ENCODE results near the gene RDH8.

- TF ChIP-seq TCF4 (CRISPR knock-in tag; IDR thresholded peaks at IDR 0.05; ENCODE audit: borderline replicate concordance) (no peak), ZC3H10 (CRISPR knock-in tag; IDR thresholded peaks at IDR 0.05) (no peak), CSDC2 (CRISPR knock-in tag; IDR thresholded peaks at IDR 0.05) (no peak), ZNF8 (CRISPR knock-in tag; IDR thresholded peaks at IDR 0.05) (no peak), CREB5 (CRISPR knock-in tag; IDR thresholded peaks at IDR 0.05; ENCODE audit: low read depth) (no peak), PATZ1 (CRISPR knock-in tag; IDR thresholded peaks at IDR 0.05; ENCODE audit: borderline replicate concordance) (no peak), RARB (CRISPR knock-in tag; IDR thresholded peaks at IDR 0.05) (no peak), GLIS3 (CRISPR knock-in tag; IDR thresholded peaks at IDR 0.05) (no peak), OSR1 (CRISPR knock-in tag; IDR thresholded peaks at IDR 0.05) (no peak), PPARA (CRISPR knock-in tag; IDR thresholded peaks at IDR 0.05; ENCODE audit: borderline replicate concordance) (no peak)
Observed at GRCh38 chr19:10007371-10008183, 5.7 kb upstream of the RDH8 start.

Measured in SK-N-SH treated with all-trans-retinoic acid at 6 μM for 48 hours (cell line).